Activated gamma-delta T cell treated with anti-CD3 and anti-CD28 coated beads, Interleukin-2, amount 50 U/mL, for 16 hours (primary cell): ENCODE measurements around the gene PAPPA.

ENCODE experiments used
- DNase-seq: peaks from one replicate; pipeline ENCODE4 v3.0.0-alpha.2; 2020; ENCODE audit warnings: low read depth

PAPPA gene

GRCh38 chr9:116316246-116316645 is 162.7 kb downstream of the PAPPA start:
- no peak for DNase-seq

GRCh38 chr9:116317503-116317902 is 163.9 kb downstream of the PAPPA start:
- DNase-seq = no peak

- no peak for DNase-seq
Observed at GRCh38 chr9:116318468-116319374, 165.1 kb downstream of the PAPPA start.

- DNase-seq = no peak
Observed at GRCh38 chr9:116319480-116319879, 165.9 kb downstream of the PAPPA start.

- no peak for DNase-seq
Observed at GRCh38 chr9:116320290-116320689, 166.7 kb downstream of the PAPPA start.

GRCh38 chr9:116322521-116322920 is 168.9 kb downstream of the PAPPA start:
- DNase-seq = no peak

GRCh38 chr9:116323012-116323411 is 169.4 kb downstream of the PAPPA start:
- DNase-seq = no peak

GRCh38 chr9:116323571-116323970 is 170.0 kb downstream of the PAPPA start:
- no peak for DNase-seq

- no peak for DNase-seq
Observed at GRCh38 chr9:116325924-116326323, 172.3 kb downstream of the PAPPA start.

- DNase-seq = no peak
Observed at GRCh38 chr9:116327701-116328405, 174.3 kb downstream of the PAPPA start.

GRCh38 chr9:116329470-116329869 is 175.9 kb downstream of the PAPPA start:
- DNase-seq = no peak

- DNase-seq = no peak
Observed at GRCh38 chr9:116331241-116331640, 177.7 kb downstream of the PAPPA start.

GRCh38 chr9:116332090-116332489 is 178.5 kb downstream of the PAPPA start:
- DNase-seq = no peak

- DNase-seq = no peak
Observed at GRCh38 chr9:116333254-116333653, 179.7 kb downstream of the PAPPA start.

GRCh38 chr9:116334546-116335150 is 181.1 kb downstream of the PAPPA start:
- no peak for DNase-seq

GRCh38 chr9:116335392-116335791 is 181.8 kb downstream of the PAPPA start:
- no peak for DNase-seq

GRCh38 chr9:116336133-116336862 is 182.7 kb downstream of the PAPPA start:
- DNase-seq = no peak

GRCh38 chr9:116337015-116337414 is 183.4 kb downstream of the PAPPA start:
- no peak for DNase-seq

- no peak for DNase-seq
Observed at GRCh38 chr9:116340270-116340669, 186.7 kb downstream of the PAPPA start.

GRCh38 chr9:116342061-116342460 is 188.5 kb downstream of the PAPPA start:
- no peak for DNase-seq

- DNase-seq = no peak
Observed at GRCh38 chr9:116342941-116343340, 189.3 kb downstream of the PAPPA start.

GRCh38 chr9:116344416-116344815 is 190.8 kb downstream of the PAPPA start:
- DNase-seq = no peak
